Body of pancreas (tissue), 4 donors: ENCODE data around the gene MTERF4. TPM values are rescaled to one million over a fixed set of nuclear protein-coding genes. Genes with fewer than 3 reads are reported as not detected.
"Not testable (repeated sequence)": the region's sequence is repeated elsewhere in the genome, so short reads cannot be mapped to it uniquely, and the experiment has no call there.

Experiments
- ATAC-seq: fragments of 150-250 bp; one replicate; pipeline ENCODE4 v1.9.1; 2016
- DNase-seq, 4 donors: peaks; one replicate each; pipeline ENCODE4 v3.0.0-alpha.2; 2019
- H3K27ac ChIP-seq, 4 donors: fragments of 200-600 bp; sonication (generic); 1 replicate in 3 of 4; 2 replicates in 1 of 4; pipeline versions ENCODE4 v1.5.1 to v1.6.1; 2016 to 2019; ENCODE audit warnings: mild to moderate bottlenecking in 1 of 4, mixed read lengths in 1 of 4, moderate library complexity in 1 of 4
- H3K27me3 ChIP-seq, 2 donors: fragments of 200-600 bp; sonication (generic); one replicate each; pipeline ENCODE4 v1.6.0; 2016; ENCODE audit warnings: mild to moderate bottlenecking in 1 of 2
- H3K36me3 ChIP-seq, 2 donors: fragments of 200-600 bp; sonication (generic); replicated peaks in 1 of 2; 2 replicates each; pipeline ENCODE4 v1.5.1; 2016; ENCODE audit warnings: low read depth in 2 of 2; ENCODE audit not compliant: insufficient read depth in 1 of 2
- H3K4me1 ChIP-seq: fragments of 200-600 bp; sonication (generic); one replicate; pipeline ENCODE4 v1.6.0; 2016
- H3K4me3 ChIP-seq, 2 donors: fragments of 200-600 bp; sonication (generic); 1 replicate in 1 of 2; 2 replicates in 1 of 2; pipeline ENCODE4 v1.5.1; 2016 to 2019
- H3K9me3 ChIP-seq, 3 donors: fragments of 200-600 bp; sonication (generic); 1 replicate in 2 of 3; 2 replicates in 1 of 3; pipeline ENCODE4 v1.5.1; 2016
- POLR2A ChIP-seq, 3 donors: fragments of 450-650 bp; IDR thresholded peaks; one replicate each; pipeline ENCODE4 v1.6.1; 2016; ENCODE audit warnings: antibody characterized with exemption in 3 of 3, mild to moderate bottlenecking in 2 of 3
- WGBS, 2 donors: methylation state at CpG; one replicate each; pipeline ENCODE4 v1.1.5; 2017; 5-methylcytosine and 5-hydroxymethylcytosine counted together
- intact Hi-C: fragments of 100-400 bp; cut with DNase I; formaldehyde crosslinking; loops from one replicate; pipeline ENCODE4 v1.15.1; 2023
- total RNA-seq, 2 donors: library from RNA; depleted of rRNA; stranded (reverse); fragments of >200 nt; gene quantifications; one replicate each; pipeline ENCODE4 v1.1.0, GENCODE V29; 2016
- TF ChIP-seq, protein P1 (sequence below), 7 experiments: fragments of 450-650 bp in 4 of 7; fragments of 200-600 bp in 3 of 7; sonication (generic) in 3 of 7; IDR thresholded peaks; one replicate each; pipeline ENCODE4 v1.5.1; 2016 to 2019; ENCODE audit warnings: antibody characterized with exemption in 7 of 7

MTERF4 gene
- total RNA-seq, 2 donors from 2014 or later, result 17.1 to 39.2 TPM

- no peak for ATAC-seq
- WGBS, 2 donors, result 82 to 92% methylated on average over 7 of the region's 7 CpGs
- H3K36me3 ChIP-seq, result peaks cover 7 to 16% of the 10 kb centered on the region in 2 donors
Measured at GRCh38 chr2:241094172-241094571, 7.9 kb downstream of the MTERF4 start.

DNA sequence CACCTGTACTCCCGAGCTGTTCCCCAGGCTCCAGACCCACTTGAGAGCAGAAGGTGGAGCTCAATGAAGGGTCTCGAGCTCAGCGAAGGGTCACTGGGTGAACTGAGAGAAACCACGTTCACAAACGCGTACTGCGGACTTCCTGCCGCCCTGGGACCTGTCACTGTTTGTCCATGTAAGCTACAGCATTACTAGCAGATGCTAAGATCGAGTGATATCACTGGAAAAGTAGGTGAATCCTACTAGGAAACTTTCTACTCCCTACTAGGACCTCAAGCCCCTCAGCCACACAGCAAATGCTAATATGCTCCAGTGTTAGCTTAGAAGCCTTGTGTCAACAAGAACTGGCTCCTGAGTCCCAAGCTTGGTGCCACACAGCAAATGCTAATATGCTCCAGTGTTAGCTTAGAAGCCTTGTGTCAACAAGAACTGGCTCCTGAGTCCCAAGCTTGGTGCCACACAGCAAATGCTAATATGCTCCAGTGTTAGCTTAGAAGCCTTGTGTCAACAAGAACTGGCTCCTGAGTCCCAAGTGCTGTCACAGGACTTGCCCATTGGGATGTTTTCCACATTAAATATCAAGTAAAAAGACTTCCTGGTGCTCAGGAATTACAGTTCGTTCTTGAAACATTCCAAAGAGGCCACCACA is 8.8 kb downstream of the MTERF4 start:
- H3K9me3 ChIP-seq, ATAC-seq, H3K4me1 ChIP-seq, H3K4me3 ChIP-seq, DNase-seq, H3K27me3 ChIP-seq, H3K27ac ChIP-seq, intact Hi-C loops: not testable (repeated sequence)
- 71 to 75% methylated on average over 10 of the region's 10 CpGs for WGBS, 2 donors
- H3K36me3 ChIP-seq, result peaks cover 7 to 19% of the 10 kb centered on the region in 2 donors

More at GRCh38 chr2:241094172-241094571, 7.9 kb downstream of the MTERF4 start:
- no peaks in the 10 kb centered on the region for H3K4me1 ChIP-seq
- H3K9me3 ChIP-seq, result no peaks in the 10 kb centered on the region
- no peak for TF ChIP-seq POLR2A (IDR thresholded peaks at IDR 0.05)
- TF ChIP-seq, protein P1, sequence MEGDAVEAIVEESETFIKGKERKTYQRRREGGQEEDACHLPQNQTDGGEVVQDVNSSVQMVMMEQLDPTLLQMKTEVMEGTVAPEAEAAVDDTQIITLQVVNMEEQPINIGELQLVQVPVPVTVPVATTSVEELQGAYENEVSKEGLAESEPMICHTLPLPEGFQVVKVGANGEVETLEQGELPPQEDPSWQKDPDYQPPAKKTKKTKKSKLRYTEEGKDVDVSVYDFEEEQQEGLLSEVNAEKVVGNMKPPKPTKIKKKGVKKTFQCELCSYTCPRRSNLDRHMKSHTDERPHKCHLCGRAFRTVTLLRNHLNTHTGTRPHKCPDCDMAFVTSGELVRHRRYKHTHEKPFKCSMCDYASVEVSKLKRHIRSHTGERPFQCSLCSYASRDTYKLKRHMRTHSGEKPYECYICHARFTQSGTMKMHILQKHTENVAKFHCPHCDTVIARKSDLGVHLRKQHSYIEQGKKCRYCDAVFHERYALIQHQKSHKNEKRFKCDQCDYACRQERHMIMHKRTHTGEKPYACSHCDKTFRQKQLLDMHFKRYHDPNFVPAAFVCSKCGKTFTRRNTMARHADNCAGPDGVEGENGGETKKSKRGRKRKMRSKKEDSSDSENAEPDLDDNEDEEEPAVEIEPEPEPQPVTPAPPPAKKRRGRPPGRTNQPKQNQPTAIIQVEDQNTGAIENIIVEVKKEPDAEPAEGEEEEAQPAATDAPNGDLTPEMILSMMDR (IDR thresholded peaks at IDR 0.05), result no peak
- H3K4me3 ChIP-seq, result no peak overlapping the region
- H3K27me3 ChIP-seq, result no peaks in the 10 kb centered on the region
- no peak overlapping the region for H3K27ac ChIP-seq
- intact Hi-C loops, result no loop called here
- no peak for DNase-seq

GRCh38 chr2:241092677-241093076 is 9.4 kb downstream of the MTERF4 start:
- intact Hi-C loops, result no loop called here
- ATAC-seq, result no peak
- Histone ChIP-seq H3K4me1 (no peaks in the 10 kb centered on the region), H3K4me3 (no peak overlapping the region), H3K36me3 (peaks cover 7 to 23% of the 10 kb centered on the region in 2 donors), H3K27ac (no peak overlapping the region), H3K27me3 (no peaks in the 10 kb centered on the region), H3K9me3 (no peaks in the 10 kb centered on the region)
- TF ChIP-seq, protein P1 (IDR thresholded peaks at IDR 0.05), result no peak
- TF ChIP-seq POLR2A (IDR thresholded peaks at IDR 0.05), result no peak
- 80 to 83% methylated on average over 8 of the region's 8 CpGs for WGBS, 2 donors
- no peak for DNase-seq

DNA sequence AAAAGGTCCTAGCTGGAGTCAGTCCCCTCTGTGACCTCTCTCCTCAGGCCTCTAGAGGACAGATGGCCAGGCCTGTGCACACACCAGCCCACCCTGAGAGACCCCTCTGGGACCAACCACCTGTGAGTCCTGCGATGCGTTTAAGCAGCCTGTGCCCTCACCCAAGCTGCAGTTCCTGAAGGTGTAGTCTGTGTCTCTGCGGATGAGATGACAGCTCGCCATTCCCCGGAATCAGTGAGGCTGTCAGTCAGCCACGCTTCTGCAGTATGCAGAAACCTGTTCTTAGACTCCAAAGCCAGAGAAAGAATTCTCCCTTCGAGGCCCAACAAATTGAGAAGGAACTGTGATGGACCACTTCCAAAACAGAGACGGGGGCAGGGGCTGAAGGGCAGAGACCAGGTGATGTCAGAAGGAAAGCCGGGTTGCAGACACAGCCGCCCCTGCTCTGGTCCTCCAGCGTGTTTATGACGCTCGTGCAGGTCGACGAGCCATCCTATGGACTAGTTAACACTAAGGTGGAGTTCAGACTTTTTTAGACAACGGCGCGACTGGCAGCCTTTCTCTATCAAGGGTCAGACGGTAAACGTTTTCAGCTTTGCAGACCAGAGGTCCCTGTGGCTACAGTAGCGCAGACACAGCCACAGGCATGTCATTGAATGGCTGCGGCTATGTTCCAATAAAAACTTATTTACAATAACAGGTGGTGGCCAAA is 10.2 kb downstream of the MTERF4 start:
- ATAC-seq (no peak), DNase-seq (no peak)
- H3K36me3 ChIP-seq, result peaks cover 7 to 30% of the 10 kb centered on the region in 2 donors
- TF ChIP-seq POLR2A (IDR thresholded peaks at IDR 0.05), result no peak
- TF ChIP-seq, protein P1 (IDR thresholded peaks at IDR 0.05), result no peak
- no peaks in the 10 kb centered on the region for H3K27me3 ChIP-seq
- no peaks in the 10 kb centered on the region for H3K9me3 ChIP-seq
- intact Hi-C loops, result no loop called here
- no peaks in the 10 kb centered on the region for H3K4me1 ChIP-seq
- H3K4me3 ChIP-seq, result no peak overlapping the region
- WGBS, 2 donors, result 85 to 89% methylated on average over 20 to 22 of the region's 22 CpGs
- H3K27ac ChIP-seq, result no peak overlapping the region

DNA sequence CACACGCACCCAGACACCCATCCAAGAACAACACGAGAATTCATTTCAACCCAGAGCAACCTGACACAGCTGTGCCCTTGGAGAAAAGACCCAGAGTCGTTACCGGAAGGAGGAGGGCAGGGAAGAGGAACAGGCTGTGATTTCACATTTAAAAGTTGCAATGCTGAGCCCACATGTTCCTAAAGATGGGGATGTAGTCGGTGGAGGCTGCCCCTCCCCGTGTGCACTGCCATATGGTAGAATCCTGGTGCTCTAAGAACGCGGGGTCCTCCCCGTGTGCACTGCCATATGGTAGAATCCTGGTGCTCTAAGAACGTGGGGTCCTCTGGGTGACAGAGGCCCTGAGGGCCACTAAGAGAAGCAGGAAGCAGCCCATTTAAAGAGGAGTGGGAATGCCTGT is 10.9 kb downstream of the MTERF4 start:
- no peak overlapping the region for H3K4me3 ChIP-seq
- WGBS, 2 donors, result 64 to 66% methylated on average over 9 to 10 of the region's 10 CpGs
- TF ChIP-seq, protein P1 (IDR thresholded peaks at IDR 0.05), result no peak
- ATAC-seq (no peak), DNase-seq (no peak)
- intact Hi-C loops, result no loop called here
- no peaks in the 10 kb centered on the region for H3K9me3 ChIP-seq
- H3K4me1 ChIP-seq, result no peaks in the 10 kb centered on the region
- no peak overlapping the region for H3K27ac ChIP-seq
- peaks cover 2 to 32% of the 10 kb centered on the region in 2 donors for H3K36me3 ChIP-seq
- H3K27me3 ChIP-seq, result no peaks in the 10 kb centered on the region
